GM06990 (cell line): ENCODE data around the gene TPRG1.

Experiments used
- DNase-seq: peaks from one replicate; pipeline ENCODE4 v3.0.0-alpha.2; 2011; ENCODE audit not compliant: insufficient read length; ENCODE audit errors: extremely low read depth
- H3K27me3 ChIP-seq: replicated peaks from 2 replicates; pipeline ENCODE4 v1.6.0; 2011; ENCODE audit warnings: low read length; ENCODE audit not compliant: control insufficient read depth, insufficient read depth
- H3K36me3 ChIP-seq: 2 replicates; pipeline ENCODE4 v1.5.1; 2011; ENCODE audit warnings: low read length; ENCODE audit not compliant: control insufficient read depth, insufficient read depth
- H3K4me3 ChIP-seq: replicated peaks from 2 replicates; pipeline ENCODE4 v1.5.1; 2011; ENCODE audit warnings: low read depth, mild to moderate bottlenecking, control low read depth, low read length
- TF ChIP-seq, protein P1 (sequence below): IDR thresholded peaks from 2 replicates; pipeline ENCODE4 v1.5.1; 2011; ENCODE audit warnings: low read length, control low read depth, mild to moderate bottlenecking, inconsistent platforms; ENCODE audit not compliant: insufficient read depth, poor library complexity, severe bottlenecking

The TPRG1 gene

DNA sequence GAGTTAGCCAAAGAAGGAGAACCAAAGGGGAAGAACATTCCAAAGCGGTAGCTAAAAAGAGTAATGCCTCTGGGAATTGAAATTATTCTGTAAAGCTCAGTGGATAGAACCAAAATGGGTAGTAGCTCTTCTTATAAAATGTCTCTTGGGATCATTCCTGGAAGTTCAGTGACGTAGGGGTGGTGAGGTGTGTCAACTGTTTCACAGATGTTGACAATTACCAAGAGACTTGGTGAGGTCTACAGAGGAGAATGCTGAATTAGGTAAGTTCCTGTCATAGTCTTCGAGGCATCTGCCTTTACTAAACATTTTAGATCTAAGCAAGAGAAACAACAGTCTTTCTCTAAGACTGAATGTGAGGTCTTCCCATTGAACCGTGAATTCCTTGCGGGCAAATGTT lies 67.8 kb downstream of the TPRG1 start:
- TF ChIP-seq, protein P1, sequence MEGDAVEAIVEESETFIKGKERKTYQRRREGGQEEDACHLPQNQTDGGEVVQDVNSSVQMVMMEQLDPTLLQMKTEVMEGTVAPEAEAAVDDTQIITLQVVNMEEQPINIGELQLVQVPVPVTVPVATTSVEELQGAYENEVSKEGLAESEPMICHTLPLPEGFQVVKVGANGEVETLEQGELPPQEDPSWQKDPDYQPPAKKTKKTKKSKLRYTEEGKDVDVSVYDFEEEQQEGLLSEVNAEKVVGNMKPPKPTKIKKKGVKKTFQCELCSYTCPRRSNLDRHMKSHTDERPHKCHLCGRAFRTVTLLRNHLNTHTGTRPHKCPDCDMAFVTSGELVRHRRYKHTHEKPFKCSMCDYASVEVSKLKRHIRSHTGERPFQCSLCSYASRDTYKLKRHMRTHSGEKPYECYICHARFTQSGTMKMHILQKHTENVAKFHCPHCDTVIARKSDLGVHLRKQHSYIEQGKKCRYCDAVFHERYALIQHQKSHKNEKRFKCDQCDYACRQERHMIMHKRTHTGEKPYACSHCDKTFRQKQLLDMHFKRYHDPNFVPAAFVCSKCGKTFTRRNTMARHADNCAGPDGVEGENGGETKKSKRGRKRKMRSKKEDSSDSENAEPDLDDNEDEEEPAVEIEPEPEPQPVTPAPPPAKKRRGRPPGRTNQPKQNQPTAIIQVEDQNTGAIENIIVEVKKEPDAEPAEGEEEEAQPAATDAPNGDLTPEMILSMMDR, result no peak
- H3K27me3 ChIP-seq, result no peaks in the 10 kb centered on the region; the same call in none of the 2 replicates
- H3K36me3 ChIP-seq, result no peaks in the 10 kb centered on the region
- DNase-seq, result no peak
- H3K4me3 ChIP-seq, result no peak overlapping the region

DNA sequence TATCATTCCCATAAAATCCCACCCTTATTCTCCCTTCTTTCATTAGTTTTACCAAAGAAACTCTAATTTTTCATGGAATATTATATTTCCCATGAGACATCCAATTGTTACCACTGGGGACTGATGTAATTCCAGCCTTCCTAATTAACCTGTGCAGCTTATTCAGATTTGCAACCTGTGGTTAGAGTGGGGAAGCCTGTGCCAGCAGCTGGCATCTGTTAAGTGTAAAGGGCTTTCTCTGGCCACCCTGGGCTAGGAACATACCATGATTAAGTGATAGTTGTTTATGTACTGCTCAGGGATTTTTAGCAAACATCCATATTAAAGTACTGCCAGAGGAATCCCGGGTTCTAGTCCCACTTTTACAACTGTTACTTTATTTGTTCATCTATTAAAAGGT lies 78.2 kb downstream of the TPRG1 start:
- Histone ChIP-seq H3K27me3 (no peaks in the 10 kb centered on the region), H3K4me3 (no peak overlapping the region), H3K36me3 (no peaks in the 10 kb centered on the region)
- TF ChIP-seq, protein P1, result no peak
- no peak for DNase-seq

DNA sequence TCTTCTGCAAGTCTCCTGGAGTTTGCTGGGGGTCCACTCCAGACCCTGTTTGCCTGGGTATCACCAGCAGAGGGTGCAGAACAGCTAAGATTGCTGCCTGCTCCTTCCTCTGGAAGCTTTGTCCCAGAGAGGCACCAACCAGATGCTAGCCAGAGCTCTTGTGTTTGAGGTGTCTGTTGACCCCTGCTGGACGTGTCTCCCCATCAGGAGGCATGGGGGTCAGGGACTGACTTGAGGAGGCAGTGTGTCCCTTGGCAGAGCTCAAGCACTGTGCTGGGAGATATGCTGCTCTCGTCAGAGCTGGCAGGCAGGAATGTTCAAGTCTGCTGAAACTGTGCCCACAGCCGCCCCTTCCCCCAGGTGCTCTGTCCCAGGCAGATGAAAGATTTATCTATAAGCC lies 86.5 kb downstream of the TPRG1 start:
- Histone ChIP-seq H3K36me3 (no peaks in the 10 kb centered on the region), H3K4me3 (no peak overlapping the region), H3K27me3 (no peaks in the 10 kb centered on the region)
- DNase-seq, result no peak
- TF ChIP-seq, protein P1, result no peak

DNA sequence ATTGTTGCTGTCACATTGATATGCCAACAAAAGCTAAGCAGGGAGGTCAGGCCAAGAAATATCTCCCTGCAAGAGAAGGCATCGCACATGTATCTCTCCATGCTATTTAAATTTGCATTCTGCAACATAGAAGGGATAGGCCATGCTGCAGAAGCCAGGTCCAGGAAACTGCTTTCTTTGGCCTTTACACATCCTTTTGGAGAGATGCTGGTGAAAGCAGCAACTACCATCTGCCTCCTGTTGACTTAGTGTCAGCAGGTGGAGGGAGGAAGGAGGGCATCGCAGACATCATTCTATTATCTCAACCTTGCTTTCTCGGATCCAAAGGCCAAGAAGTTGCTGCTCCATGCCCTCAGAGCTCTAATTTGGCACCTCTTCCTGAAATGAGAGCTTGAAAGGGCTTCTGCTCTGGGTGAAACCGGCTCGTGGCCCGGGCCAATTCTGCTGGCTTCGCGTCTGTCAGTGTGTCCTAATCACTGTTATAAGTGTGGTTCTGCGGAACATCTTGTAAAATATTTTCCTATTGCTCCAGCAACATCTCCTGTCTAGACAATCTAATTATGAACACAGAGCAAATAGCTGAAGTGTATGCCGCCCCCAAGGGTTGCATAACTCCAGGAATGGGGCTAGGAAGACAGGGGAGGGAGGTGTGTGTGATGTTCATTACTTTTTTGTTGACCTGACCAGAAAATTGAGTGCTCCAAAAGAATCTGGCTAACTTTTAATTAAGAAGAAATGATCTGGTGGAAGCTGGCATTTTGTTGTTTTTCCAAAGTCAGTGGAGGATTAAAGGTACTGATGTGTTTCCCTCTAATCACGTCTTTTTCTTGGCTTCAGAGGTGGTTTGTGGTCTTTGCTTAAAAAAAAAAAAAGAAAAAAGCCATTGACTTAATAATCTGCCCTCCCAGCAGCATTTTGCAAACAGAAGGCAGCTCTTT lies 89.1 kb downstream of the TPRG1 start:
- Histone ChIP-seq H3K4me3 (no peak overlapping the region), H3K36me3 (no peaks in the 10 kb centered on the region), H3K27me3 (no peaks in the 10 kb centered on the region)
- TF ChIP-seq, protein P1, result no peak
- no peak for DNase-seq

DNA sequence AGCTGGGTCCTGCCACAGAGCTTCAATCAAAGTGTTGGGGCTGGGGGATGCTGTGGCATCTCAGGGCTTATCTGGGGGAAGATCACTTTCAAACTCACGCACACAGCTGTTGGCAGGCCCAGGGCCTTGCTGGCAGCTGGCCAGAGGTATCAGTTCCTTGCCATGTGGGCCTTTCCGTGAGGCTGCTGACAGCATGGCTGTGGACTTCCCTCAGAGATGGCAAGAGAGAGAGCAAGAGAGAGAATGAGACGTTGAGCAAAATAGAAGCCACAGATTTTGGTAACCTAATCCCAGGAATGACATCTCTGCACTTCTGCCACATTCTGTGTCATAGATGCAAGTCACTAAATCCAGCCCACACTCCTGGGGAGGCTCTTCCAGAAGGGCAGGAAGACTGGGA lies 91.0 kb downstream of the TPRG1 start:
- Histone ChIP-seq H3K27me3 (no peaks in the 10 kb centered on the region), H3K4me3 (no peak overlapping the region), H3K36me3 (no peaks in the 10 kb centered on the region)
- DNase-seq, result no peak
- TF ChIP-seq, protein P1, result no peak
